ENCODE measurements around the gene PGAP3. TPM values are rescaled to one million over a fixed set of nuclear protein-coding genes. Genes with fewer than 3 reads are reported as not detected.
A peak's percentile ranks its signal among the peaks of the same experiment; 100 is the strongest.

PGAP3 gene
- total and polyA plus RNA-seq, 9 donors: 16.0 to 21.0 (median 18.0) TPM

GRCh38 chr17:39705786-39706348, 18.0 kb upstream of the PGAP3 start:
- Histone ChIP-seq H3K9me3 (replicated peaks; ENCODE audit: control insufficient read depth, low read depth, low read length) (no peaks in the 10 kb centered on the region), H3K4me1 (ENCODE audit: control insufficient read depth, insufficient read depth, low read length) (peaks cover 58% of the 10 kb centered on the region), H3K27ac (ENCODE audit: low read length) (peak overlapping the region; percentile 85), H3K27me3 (ENCODE audit: control insufficient read depth, insufficient read depth, low read length) (peaks cover 10% of the 10 kb centered on the region), H3K36me3 (ENCODE audit: control insufficient read depth, insufficient read depth, low read length) (peaks cover 52% of the 10 kb centered on the region), H3K4me3 (ENCODE audit: low read length) (no peak overlapping the region)
- 83% methylated on average over 11 of the region's 12 CpGs for WGBS (ENCODE audit: insufficient coverage)
- no peak for DNase-seq

- peaks cover 43% of the 10 kb centered on the region for H3K36me3 ChIP-seq (ENCODE audit: control insufficient read depth, insufficient read depth, low read length)
- peaks cover 14% of the 10 kb centered on the region for H3K27me3 ChIP-seq (ENCODE audit: control insufficient read depth, insufficient read depth, low read length)
- DNase-seq: peak; percentile 57
- H3K27ac ChIP-seq (ENCODE audit: low read length): peak overlapping the region; percentile 85
- WGBS (ENCODE audit: insufficient coverage): 38% methylated on average over 8 of the region's 11 CpGs
- no peaks in the 10 kb centered on the region for H3K9me3 ChIP-seq (replicated peaks; ENCODE audit: control insufficient read depth, low read depth, low read length)
- no peak overlapping the region for H3K4me3 ChIP-seq (ENCODE audit: low read length)
- H3K4me1 ChIP-seq (ENCODE audit: control insufficient read depth, insufficient read depth, low read length): peaks cover 59% of the 10 kb centered on the region
Observed at GRCh38 chr17:39704821-39705551, 17.1 kb upstream of the PGAP3 start.

DNA sequence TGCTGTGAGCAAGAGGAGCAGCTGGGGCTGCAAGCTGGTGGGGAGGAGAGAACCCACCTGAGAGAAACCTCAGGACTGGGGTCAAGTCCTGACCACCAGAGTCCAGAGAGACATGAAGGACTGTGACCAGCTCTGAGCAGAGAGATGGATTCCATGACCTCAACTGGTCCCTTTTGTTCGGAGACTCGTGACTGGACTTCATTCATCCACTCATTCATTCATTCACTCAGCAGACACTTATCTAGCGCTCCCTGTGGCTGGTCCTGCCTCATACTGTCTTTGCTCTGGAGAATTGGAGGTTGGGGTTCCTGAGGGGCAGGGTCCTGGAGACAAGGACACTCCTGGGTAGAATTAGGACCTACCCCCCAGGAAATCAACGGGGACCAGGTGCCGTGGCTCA, 16.1 kb upstream of the PGAP3 start:
- Histone ChIP-seq H3K36me3 (ENCODE audit: control insufficient read depth, insufficient read depth, low read length) (peaks cover 33% of the 10 kb centered on the region), H3K27ac (ENCODE audit: low read length) (peak overlapping the region; percentile 81), H3K9me3 (replicated peaks; ENCODE audit: control insufficient read depth, low read depth, low read length) (no peaks in the 10 kb centered on the region), H3K27me3 (ENCODE audit: control insufficient read depth, insufficient read depth, low read length) (peaks cover 21% of the 10 kb centered on the region), H3K4me3 (ENCODE audit: low read length) (no peak overlapping the region), H3K4me1 (ENCODE audit: control insufficient read depth, insufficient read depth, low read length) (peaks cover 67% of the 10 kb centered on the region)
- WGBS (ENCODE audit: insufficient coverage): 79% methylated on average over 2 of the region's 5 CpGs
- no peak for DNase-seq

GRCh38 chr17:39702901-39703893, 15.3 kb upstream of the PGAP3 start:
- Histone ChIP-seq H3K4me1 (ENCODE audit: control insufficient read depth, insufficient read depth, low read length) (peaks cover 68% of the 10 kb centered on the region), H3K4me3 (ENCODE audit: low read length) (no peak overlapping the region)

DNA sequence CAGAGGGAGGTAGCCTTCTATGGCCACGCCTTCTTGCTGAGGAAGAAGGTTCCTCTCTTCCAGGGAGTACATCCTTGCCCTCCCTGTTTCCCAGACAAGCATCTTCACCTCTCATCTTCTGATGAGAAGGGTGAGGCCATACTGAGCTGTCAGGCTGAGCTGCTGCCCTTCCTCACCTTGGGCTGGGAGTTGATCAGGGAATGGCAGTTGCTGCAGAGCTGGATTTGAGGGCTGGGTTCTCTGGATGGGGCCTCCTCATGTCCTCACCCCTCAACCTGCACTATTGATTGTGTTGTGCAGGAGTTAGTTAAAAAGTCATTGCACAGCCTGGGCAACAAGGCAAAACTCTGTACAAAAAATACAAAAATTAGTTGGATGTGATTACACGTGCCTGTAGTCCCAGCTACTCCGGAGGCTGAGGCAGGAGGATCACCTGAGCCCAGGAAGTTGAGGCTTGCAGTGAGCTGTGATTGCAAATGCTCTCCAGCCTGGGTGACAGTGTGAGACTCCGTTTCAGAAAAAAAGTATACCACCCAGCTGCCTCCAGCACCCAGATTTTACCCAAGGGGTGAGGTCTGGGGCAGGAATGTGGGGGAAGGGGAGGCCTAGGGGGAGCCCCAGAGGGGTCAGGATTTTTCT, 14.0 kb upstream of the PGAP3 start:
- H3K27ac ChIP-seq (ENCODE audit: low read length): no peak overlapping the region
- no peak for DNase-seq
- H3K4me1 ChIP-seq (ENCODE audit: control insufficient read depth, insufficient read depth, low read length): peaks cover 63% of the 10 kb centered on the region
- H3K4me3 ChIP-seq (ENCODE audit: low read length): peak overlapping the region; percentile 83
- H3K36me3 ChIP-seq (ENCODE audit: control insufficient read depth, insufficient read depth, low read length): peaks cover 14% of the 10 kb centered on the region
- H3K9me3 ChIP-seq (replicated peaks; ENCODE audit: control insufficient read depth, low read depth, low read length): no peaks in the 10 kb centered on the region
- 57% methylated on average over 1 of the region's 4 CpGs for WGBS (ENCODE audit: insufficient coverage)
- peaks cover 22% of the 10 kb centered on the region for H3K27me3 ChIP-seq (ENCODE audit: control insufficient read depth, insufficient read depth, low read length)

More at GRCh38 chr17:39702901-39703893, 15.3 kb upstream of the PGAP3 start:
- Histone ChIP-seq H3K27me3 (ENCODE audit: control insufficient read depth, insufficient read depth, low read length) (peaks cover 22% of the 10 kb centered on the region), H3K27ac (ENCODE audit: low read length) (peak overlapping the region; percentile 81), H3K36me3 (ENCODE audit: control insufficient read depth, insufficient read depth, low read length) (peaks cover 25% of the 10 kb centered on the region), H3K9me3 (replicated peaks; ENCODE audit: control insufficient read depth, low read depth, low read length) (no peaks in the 10 kb centered on the region)
- no peak for DNase-seq
- 54% methylated on average over 2 of the region's 12 CpGs for WGBS (ENCODE audit: insufficient coverage)

GRCh38 chr17:39701012-39701783, 13.3 kb upstream of the PGAP3 start:
- 18% methylated on average over 6 of the region's 10 CpGs for WGBS (ENCODE audit: insufficient coverage)
- peaks cover 57% of the 10 kb centered on the region for H3K4me1 ChIP-seq (ENCODE audit: control insufficient read depth, insufficient read depth, low read length)
- peaks cover 12% of the 10 kb centered on the region for H3K36me3 ChIP-seq (ENCODE audit: control insufficient read depth, insufficient read depth, low read length)
- H3K27me3 ChIP-seq (ENCODE audit: control insufficient read depth, insufficient read depth, low read length): peaks cover 22% of the 10 kb centered on the region
- peak overlapping the region; percentile 83 for H3K4me3 ChIP-seq (ENCODE audit: low read length)
- H3K27ac ChIP-seq (ENCODE audit: low read length): peak overlapping the region; percentile 87
- DNase-seq: no peak
- no peaks in the 10 kb centered on the region for H3K9me3 ChIP-seq (replicated peaks; ENCODE audit: control insufficient read depth, low read depth, low read length)

DNA sequence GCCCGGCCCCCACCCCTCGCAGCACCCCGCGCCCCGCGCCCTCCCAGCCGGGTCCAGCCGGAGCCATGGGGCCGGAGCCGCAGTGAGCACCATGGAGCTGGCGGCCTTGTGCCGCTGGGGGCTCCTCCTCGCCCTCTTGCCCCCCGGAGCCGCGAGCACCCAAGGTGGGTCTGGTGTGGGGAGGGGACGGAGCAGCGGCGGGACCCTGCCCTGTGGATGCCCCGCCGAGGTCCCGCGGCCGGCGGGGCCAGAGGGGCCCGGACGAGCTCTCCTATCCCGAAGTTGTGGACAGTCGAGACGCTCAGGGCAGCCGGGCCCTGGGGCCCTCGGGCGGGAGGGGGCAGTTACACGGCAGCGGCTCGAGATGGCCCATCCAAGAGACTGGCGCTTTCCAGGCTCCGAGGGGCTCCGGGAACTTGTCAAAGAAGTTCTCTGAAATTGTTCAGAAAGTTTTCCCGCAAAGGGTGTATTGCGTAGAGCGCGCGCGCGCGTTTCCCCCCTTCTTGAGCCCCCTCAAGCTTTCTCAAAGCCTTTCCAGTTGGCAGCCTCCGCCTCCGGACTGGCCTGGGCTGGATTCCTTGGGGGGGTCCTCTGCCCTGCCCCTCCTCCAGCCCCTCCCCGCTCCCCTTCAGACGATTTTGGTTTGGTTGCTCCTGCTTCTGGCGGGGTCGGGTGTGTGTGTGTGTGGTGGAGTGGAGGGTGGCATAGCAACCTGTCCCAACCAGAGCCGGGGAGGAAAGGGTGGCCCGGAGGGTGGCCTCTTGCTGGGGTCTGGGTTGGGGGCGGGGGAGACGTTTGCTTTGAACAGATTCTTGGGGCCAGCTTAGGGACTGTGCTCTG, 12.5 kb upstream of the PGAP3 start:
- peak overlapping the region; percentile 83 for H3K4me3 ChIP-seq (ENCODE audit: low read length)
- peak overlapping the region; percentile 87 for H3K27ac ChIP-seq (ENCODE audit: low read length)
- under 1% methylated on average over 52 of the region's 57 CpGs for WGBS (ENCODE audit: insufficient coverage)
- peaks cover 22% of the 10 kb centered on the region for H3K27me3 ChIP-seq (ENCODE audit: control insufficient read depth, insufficient read depth, low read length)
- peaks cover 15% of the 10 kb centered on the region for H3K36me3 ChIP-seq (ENCODE audit: control insufficient read depth, insufficient read depth, low read length)
- DNase-seq: peak; percentile 87
- no peaks in the 10 kb centered on the region for H3K9me3 ChIP-seq (replicated peaks; ENCODE audit: control insufficient read depth, low read depth, low read length)
- peaks cover 49% of the 10 kb centered on the region for H3K4me1 ChIP-seq (ENCODE audit: control insufficient read depth, insufficient read depth, low read length)

DNA sequence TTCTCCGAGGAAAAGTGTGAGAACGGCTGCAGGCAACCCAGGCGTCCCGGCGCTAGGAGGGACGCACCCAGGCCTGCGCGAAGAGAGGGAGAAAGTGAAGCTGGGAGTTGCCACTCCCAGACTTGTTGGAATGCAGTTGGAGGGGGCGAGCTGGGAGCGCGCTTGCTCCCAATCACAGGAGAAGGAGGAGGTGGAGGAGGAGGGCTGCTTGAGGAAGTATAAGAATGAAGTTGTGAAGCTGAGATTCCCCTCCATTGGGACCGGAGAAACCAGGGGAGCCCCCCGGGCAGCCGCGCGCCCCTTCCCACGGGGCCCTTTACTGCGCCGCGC, 11.9 kb upstream of the PGAP3 start, which contains the start of gene ERBB2:
TSS of gene ERBB2 (plus strand) at position 247 of the 330 bp plus-strand sequence. CDS start 175 bp downstream, outside the sequence.
- H3K4me1 ChIP-seq (ENCODE audit: control insufficient read depth, insufficient read depth, low read length): peaks cover 43% of the 10 kb centered on the region
- peaks cover 22% of the 10 kb centered on the region for H3K27me3 ChIP-seq (ENCODE audit: control insufficient read depth, insufficient read depth, low read length)
- DNase-seq: peak; percentile 93
- peaks cover 14% of the 10 kb centered on the region for H3K36me3 ChIP-seq (ENCODE audit: control insufficient read depth, insufficient read depth, low read length)
- H3K27ac ChIP-seq (ENCODE audit: low read length): peak within 1 kb of the TSS; percentile 87
- no peaks in the 10 kb centered on the region for H3K9me3 ChIP-seq (replicated peaks; ENCODE audit: control insufficient read depth, low read depth, low read length)
- peak within 1 kb of the TSS; percentile 83 for H3K4me3 ChIP-seq (ENCODE audit: low read length)
- WGBS (ENCODE audit: insufficient coverage): 0% methylated on average over 16 of the region's 20 CpGs

Measured in muscle of leg (tissue), 11 donors.